ENCODE results near the gene CELF4.

The CELF4 gene

GRCh38 chr18:37534627-37535026 is 31.0 kb downstream of the CELF4 start:
- ATAC-seq (ENCODE audit: insufficient read depth, low read depth) (no peak), DNase-seq (no peak)
- peaks cover 14% of the 10 kb centered on the region for H3K27me3 ChIP-seq (ENCODE audit: insufficient read depth, low read length, poor library complexity)
- no peaks in the 10 kb centered on the region for H3K36me3 ChIP-seq (ENCODE audit: insufficient read depth, low read length)
- H3K4me2 ChIP-seq (ENCODE audit: insufficient read depth, low read length): no peak overlapping the region
- H3K9ac ChIP-seq (ENCODE audit: low read depth, low read length): no peak overlapping the region
- no peak overlapping the region for H3K27ac ChIP-seq (ENCODE audit: low read length)
- H3K4me1 ChIP-seq (ENCODE audit: insufficient read depth, low read length): no peaks in the 10 kb centered on the region
- no peak overlapping the region for H2AFZ ChIP-seq (ENCODE audit: low read depth, low read length)
- no peak overlapping the region for H3K4me3 ChIP-seq (ENCODE audit: low read depth in 1 of 2, low read length in 2 of 2)
- H3K9me3 ChIP-seq (ENCODE audit: insufficient read depth, low read length, severe bottlenecking): no peaks in the 10 kb centered on the region
- TF ChIP-seq EZH2 (IDR thresholded peaks at IDR 0.05; ENCODE audit: borderline replicate concordance, low read depth, low read length, severe bottlenecking): no peak
- TF ChIP-seq CTCF (IDR thresholded peaks at IDR 0.05; ENCODE audit: borderline replicate concordance, extremely low read depth, low read length, poor library complexity, severe bottlenecking): no peak
- no peaks in the 10 kb centered on the region for H3K79me2 ChIP-seq (ENCODE audit: insufficient read depth, low read length)
- no peaks in the 10 kb centered on the region for H4K20me1 ChIP-seq (ENCODE audit: insufficient read depth, low read length)

- Histone ChIP-seq H3K36me3 (ENCODE audit: insufficient read depth, low read length) (no peaks in the 10 kb centered on the region), H3K9me3 (ENCODE audit: insufficient read depth, low read length, severe bottlenecking) (no peaks in the 10 kb centered on the region), H2AFZ (ENCODE audit: low read depth, low read length) (no peak overlapping the region), H3K4me2 (ENCODE audit: insufficient read depth, low read length) (no peak overlapping the region), H3K4me1 (ENCODE audit: insufficient read depth, low read length) (no peaks in the 10 kb centered on the region), H3K9ac (ENCODE audit: low read depth, low read length) (no peak overlapping the region), H3K27me3 (ENCODE audit: insufficient read depth, low read length, poor library complexity) (peaks cover 10% of the 10 kb centered on the region), H3K79me2 (ENCODE audit: insufficient read depth, low read length) (no peaks in the 10 kb centered on the region), H3K4me3 (ENCODE audit: low read depth in 1 of 2, low read length in 2 of 2) (no peak overlapping the region), H4K20me1 (ENCODE audit: insufficient read depth, low read length) (no peaks in the 10 kb centered on the region), H3K27ac (ENCODE audit: low read length) (no peak overlapping the region)
- TF ChIP-seq CTCF (IDR thresholded peaks at IDR 0.05; ENCODE audit: borderline replicate concordance, extremely low read depth, low read length, poor library complexity, severe bottlenecking): peak; percentile 40
- no peak for TF ChIP-seq EZH2 (IDR thresholded peaks at IDR 0.05; ENCODE audit: borderline replicate concordance, low read depth, low read length, severe bottlenecking)
- DNase-seq: no peak
- ATAC-seq (ENCODE audit: insufficient read depth, low read depth): no peak
These were observed 31.7 kb downstream of the CELF4 start for GRCh38 chr18:37533647-37534584.

GRCh38 chr18:37532917-37533316 is 32.7 kb downstream of the CELF4 start:
- H3K79me2 ChIP-seq (ENCODE audit: insufficient read depth, low read length): no peaks in the 10 kb centered on the region
- no peak overlapping the region for H2AFZ ChIP-seq (ENCODE audit: low read depth, low read length)
- TF ChIP-seq CTCF (IDR thresholded peaks at IDR 0.05; ENCODE audit: borderline replicate concordance, extremely low read depth, low read length, poor library complexity, severe bottlenecking) (no peak), EZH2 (IDR thresholded peaks at IDR 0.05; ENCODE audit: borderline replicate concordance, low read depth, low read length, severe bottlenecking) (no peak)
- H3K4me1 ChIP-seq (ENCODE audit: insufficient read depth, low read length): no peaks in the 10 kb centered on the region
- no peak overlapping the region for H3K9ac ChIP-seq (ENCODE audit: low read depth, low read length)
- H3K4me3 ChIP-seq (ENCODE audit: low read depth in 1 of 2, low read length in 2 of 2): no peak overlapping the region
- ATAC-seq (ENCODE audit: insufficient read depth, low read depth) (no peak), DNase-seq (no peak)
- no peaks in the 10 kb centered on the region for H3K9me3 ChIP-seq (ENCODE audit: insufficient read depth, low read length, severe bottlenecking)
- H3K4me2 ChIP-seq (ENCODE audit: insufficient read depth, low read length): no peak overlapping the region
- H3K36me3 ChIP-seq (ENCODE audit: insufficient read depth, low read length): no peaks in the 10 kb centered on the region
- H3K27me3 ChIP-seq (ENCODE audit: insufficient read depth, low read length, poor library complexity): peaks cover 5% of the 10 kb centered on the region
- H4K20me1 ChIP-seq (ENCODE audit: insufficient read depth, low read length): no peaks in the 10 kb centered on the region
- H3K27ac ChIP-seq (ENCODE audit: low read length): no peak overlapping the region

Measured in DND-41 (cell line).